Skin of body (tissue), 2 donors: ENCODE measurements around the gene MUCL1. TPM values are rescaled to one million over a fixed set of nuclear protein-coding genes. Genes with fewer than 3 reads are reported as not detected.

ENCODE experiments used
- DNase-seq: peaks from one replicate; lab custom pipeline; 2025; lab: John Stamatoyannopoulos, UW
- total RNA-seq: library from RNA; depleted of rRNA; stranded (reverse); fragments of >200 nt; gene quantifications from one replicate; pipeline ENCODE4 v1.2.3, GENCODE V29; 2014

The MUCL1 gene
- total RNA-seq, 1 donor from 2014 or later, result 90.0 TPM

- no peak for DNase-seq
Observed at GRCh38 chr12:54891717-54892478, 37.6 kb downstream of the MUCL1 start.

Other genes with a start within 250 kb of the MUCL1 start
- not detected for gene LACRT, start 219.6 kb upstream of the MUCL1 start, total RNA-seq
- not detected for gene DCD, start 206.2 kb upstream of the MUCL1 start, total RNA-seq
- gene TESPA1, start 130.2 kb downstream of the MUCL1 start, total RNA-seq, result 0.30 TPM
- not detected for gene NEUROD4, start 165.5 kb downstream of the MUCL1 start, total RNA-seq